ENCODE measurements around the gene EARS2.

- TF ChIP-seq CTCF (IDR thresholded peaks at IDR 0.05) (no peak), POLR2A (IDR thresholded peaks at IDR 0.05) (no peak)
These were observed 78.6 kb downstream of the EARS2 start for GRCh38 chr16:23478566-23478965.
